DOHH2 (cell line): Measurements from ENCODE around the gene KIF26B.

Source experiments
- H3F3A ChIP-seq: fragments of 200-600 bp; sonication (generic), shearing (Covaris generic); 2 replicates; pipeline ENCODE4 v1.6.0; 2016; ENCODE audit warnings: antibody characterized with exemption, mild to moderate bottlenecking; ENCODE audit not compliant: control insufficient read depth, insufficient read depth
- H3K27ac ChIP-seq: fragments of 200-600 bp; sonication (generic); 2 replicates; pipeline ENCODE4 v1.5.1; 2014; ENCODE audit warnings: low read depth, mild to moderate bottlenecking, low read length, moderate library complexity
- H3K27me3 ChIP-seq: fragments of 200-600 bp; sonication (generic); 2 replicates; pipeline ENCODE4 v1.6.1; 2014; ENCODE audit warnings: mild to moderate bottlenecking, low read length, mixed read lengths; ENCODE audit not compliant: control insufficient read depth
- H3K36me3 ChIP-seq: fragments of 200-600 bp; sonication (generic); 2 replicates; pipeline ENCODE4 v1.6.1; 2014; ENCODE audit warnings: mild to moderate bottlenecking, low read length, moderate library complexity, mixed read lengths; ENCODE audit not compliant: control insufficient read depth
- H3K4me1 ChIP-seq: fragments of 200-600 bp; sonication (generic); 2 replicates; pipeline ENCODE4 v1.6.1; 2014; ENCODE audit warnings: mild to moderate bottlenecking, low read length, mixed read lengths; ENCODE audit not compliant: control insufficient read depth
- H3K4me2 ChIP-seq: fragments of 200-600 bp; sonication (generic); 2 replicates; pipeline ENCODE4 v1.6.0; 2014; ENCODE audit warnings: mild to moderate bottlenecking, low read length, moderate library complexity
- H3K4me3 ChIP-seq: fragments of 200-600 bp; sonication (generic); 2 replicates; pipeline ENCODE4 v1.5.1; 2014; ENCODE audit warnings: mild to moderate bottlenecking, low read length, mixed read lengths
- H3K79me2 ChIP-seq: fragments of 200-600 bp; sonication (generic); 2 replicates; pipeline ENCODE4 v1.6.1; 2014; ENCODE audit warnings: mild to moderate bottlenecking, low read length, mixed read lengths; ENCODE audit not compliant: control insufficient read depth
- H3K9me2 ChIP-seq: fragments of 200-600 bp; sonication (generic); replicated peaks from 2 replicates; pipeline ENCODE4 v1.6.1; 2014; ENCODE audit warnings: mild to moderate bottlenecking, low read length, mixed read lengths; ENCODE audit not compliant: control insufficient read depth
- H3K9me3 ChIP-seq: fragments of 200-600 bp; sonication (generic); 2 replicates; pipeline ENCODE4 v1.6.1; 2014; ENCODE audit warnings: antibody characterized with exemption, low read length, mixed read lengths; ENCODE audit not compliant: control insufficient read depth, insufficient read depth
- H4K20me1 ChIP-seq: fragments of 200-600 bp; sonication (generic); 2 replicates; pipeline ENCODE4 v1.6.0; 2014; ENCODE audit warnings: low read depth, mild to moderate bottlenecking, antibody characterized with exemption, low read length, moderate library complexity; ENCODE audit not compliant: control insufficient read depth, insufficient read depth
- EZH2phosphoT487 ChIP-seq: fragments of 200-600 bp; sonication (generic); IDR thresholded peaks from 2 replicates; pipeline ENCODE4 v1.6.1; 2017; ENCODE audit warnings: borderline replicate concordance, mild to moderate bottlenecking, antibody characterized with exemption, low read length, moderate library complexity, mixed read lengths
- TF ChIP-seq, protein P1 (sequence below): fragments of 200-600 bp; sonication (generic); IDR thresholded peaks from one replicate; pipeline ENCODE4 v1.5.1; 2014; ENCODE audit warnings: antibody characterized with exemption, mild to moderate bottlenecking, low read depth, low read length; ENCODE audit not compliant: poor library complexity, severe bottlenecking

Gene KIF26B

DNA sequence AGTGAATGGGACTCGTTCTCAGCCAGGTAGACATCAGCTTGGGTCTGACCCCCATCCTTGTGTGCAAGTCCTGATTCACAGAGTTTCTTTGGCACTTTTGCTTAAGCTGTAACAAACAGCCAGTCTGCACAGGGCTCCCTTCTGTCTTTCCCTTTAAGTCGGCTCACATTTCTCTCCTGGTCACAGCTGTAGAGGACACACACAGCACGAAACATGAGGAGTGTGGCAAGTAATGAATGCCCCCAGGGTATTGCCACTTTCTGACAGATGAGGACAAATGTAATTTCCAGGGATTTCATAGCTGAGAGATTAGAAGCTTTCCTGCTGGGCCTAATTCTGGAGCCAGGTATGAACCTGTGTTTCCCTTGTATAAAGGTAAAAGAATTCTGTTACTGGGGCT is 423.5 kb downstream of the KIF26B start:
- H3K9me3 ChIP-seq: no peaks in the 10 kb centered on the region
- no peaks in the 10 kb centered on the region for H3K4me1 ChIP-seq
- H3K9me2 ChIP-seq: no peaks in the 10 kb centered on the region
- H3K4me3 ChIP-seq: no peak overlapping the region
- no peak overlapping the region for H3K27ac ChIP-seq
- no peak overlapping the region for H3K4me2 ChIP-seq
- no peaks in the 10 kb centered on the region; the same call in 1 of the 2 replicates for H3K27me3 ChIP-seq
- no peaks in the 10 kb centered on the region for H3K36me3 ChIP-seq
- H3F3A ChIP-seq: no peaks in the 10 kb centered on the region
- no peaks in the 10 kb centered on the region for H4K20me1 ChIP-seq
- TF ChIP-seq, protein P1, sequence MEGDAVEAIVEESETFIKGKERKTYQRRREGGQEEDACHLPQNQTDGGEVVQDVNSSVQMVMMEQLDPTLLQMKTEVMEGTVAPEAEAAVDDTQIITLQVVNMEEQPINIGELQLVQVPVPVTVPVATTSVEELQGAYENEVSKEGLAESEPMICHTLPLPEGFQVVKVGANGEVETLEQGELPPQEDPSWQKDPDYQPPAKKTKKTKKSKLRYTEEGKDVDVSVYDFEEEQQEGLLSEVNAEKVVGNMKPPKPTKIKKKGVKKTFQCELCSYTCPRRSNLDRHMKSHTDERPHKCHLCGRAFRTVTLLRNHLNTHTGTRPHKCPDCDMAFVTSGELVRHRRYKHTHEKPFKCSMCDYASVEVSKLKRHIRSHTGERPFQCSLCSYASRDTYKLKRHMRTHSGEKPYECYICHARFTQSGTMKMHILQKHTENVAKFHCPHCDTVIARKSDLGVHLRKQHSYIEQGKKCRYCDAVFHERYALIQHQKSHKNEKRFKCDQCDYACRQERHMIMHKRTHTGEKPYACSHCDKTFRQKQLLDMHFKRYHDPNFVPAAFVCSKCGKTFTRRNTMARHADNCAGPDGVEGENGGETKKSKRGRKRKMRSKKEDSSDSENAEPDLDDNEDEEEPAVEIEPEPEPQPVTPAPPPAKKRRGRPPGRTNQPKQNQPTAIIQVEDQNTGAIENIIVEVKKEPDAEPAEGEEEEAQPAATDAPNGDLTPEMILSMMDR: no peak
- TF ChIP-seq EZH2phosphoT487: no peak
- no peaks in the 10 kb centered on the region for H3K79me2 ChIP-seq

DNA sequence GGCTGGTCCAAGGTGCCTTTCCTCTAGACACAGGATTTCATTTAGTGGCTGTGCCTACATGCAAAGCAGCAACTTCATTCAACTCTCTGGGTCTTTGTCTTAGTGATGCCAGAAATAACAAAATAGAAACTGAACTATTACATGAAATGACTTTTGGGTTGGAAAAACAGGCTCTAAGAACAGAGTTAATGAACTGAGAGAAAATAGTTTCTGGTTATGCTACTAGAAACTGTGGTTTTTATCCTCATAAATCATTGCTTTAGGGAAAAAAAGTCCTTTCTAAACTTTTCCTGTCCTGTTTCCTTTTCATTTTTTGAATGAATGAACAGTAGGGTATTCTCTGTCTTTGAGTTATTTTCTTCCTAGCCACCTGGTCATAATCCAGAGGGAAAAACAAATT is 424.0 kb downstream of the KIF26B start:
- Histone ChIP-seq H3K27ac (no peak overlapping the region), H3K4me3 (no peak overlapping the region), H3F3A (no peaks in the 10 kb centered on the region), H4K20me1 (no peaks in the 10 kb centered on the region), H3K4me2 (no peak overlapping the region), H3K9me3 (no peaks in the 10 kb centered on the region), H3K36me3 (no peaks in the 10 kb centered on the region), H3K27me3 (no peaks in the 10 kb centered on the region; the same call in 1 of the 2 replicates), H3K9me2 (no peaks in the 10 kb centered on the region), H3K79me2 (no peaks in the 10 kb centered on the region), H3K4me1 (no peaks in the 10 kb centered on the region)
- TF ChIP-seq, protein P1: no peak
- TF ChIP-seq EZH2phosphoT487: no peak

DNA sequence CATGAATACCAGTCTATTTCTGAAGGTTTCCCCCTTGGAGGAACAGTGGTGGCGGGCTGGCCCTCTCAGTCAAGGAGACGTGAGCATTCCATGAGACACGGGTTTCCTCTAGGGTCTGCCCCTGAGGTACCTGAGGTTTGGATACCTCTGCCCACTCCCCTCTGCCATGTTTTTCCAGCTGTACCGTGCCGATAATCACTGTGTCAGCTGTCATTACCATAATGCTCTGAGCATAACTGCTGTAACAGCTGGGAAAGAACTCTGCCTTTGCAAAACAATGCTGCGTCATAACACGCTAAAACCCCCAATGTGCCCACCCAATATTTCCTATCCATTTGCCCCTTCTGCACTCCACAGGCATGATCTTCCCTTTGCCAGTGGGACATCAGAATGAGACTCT is 425.1 kb downstream of the KIF26B start:
- no peaks in the 10 kb centered on the region for H3K9me3 ChIP-seq
- no peak overlapping the region for H3K4me2 ChIP-seq
- H3K27ac ChIP-seq: no peak overlapping the region
- H3K79me2 ChIP-seq: no peaks in the 10 kb centered on the region
- H3K9me2 ChIP-seq: no peaks in the 10 kb centered on the region
- no peaks in the 10 kb centered on the region for H3K4me1 ChIP-seq
- no peaks in the 10 kb centered on the region for H3F3A ChIP-seq
- TF ChIP-seq EZH2phosphoT487: no peak
- TF ChIP-seq, protein P1: no peak
- no peaks in the 10 kb centered on the region for H4K20me1 ChIP-seq
- no peaks in the 10 kb centered on the region; the same call in 1 of the 2 replicates for H3K27me3 ChIP-seq
- H3K36me3 ChIP-seq: no peaks in the 10 kb centered on the region
- H3K4me3 ChIP-seq: no peak overlapping the region

DNA sequence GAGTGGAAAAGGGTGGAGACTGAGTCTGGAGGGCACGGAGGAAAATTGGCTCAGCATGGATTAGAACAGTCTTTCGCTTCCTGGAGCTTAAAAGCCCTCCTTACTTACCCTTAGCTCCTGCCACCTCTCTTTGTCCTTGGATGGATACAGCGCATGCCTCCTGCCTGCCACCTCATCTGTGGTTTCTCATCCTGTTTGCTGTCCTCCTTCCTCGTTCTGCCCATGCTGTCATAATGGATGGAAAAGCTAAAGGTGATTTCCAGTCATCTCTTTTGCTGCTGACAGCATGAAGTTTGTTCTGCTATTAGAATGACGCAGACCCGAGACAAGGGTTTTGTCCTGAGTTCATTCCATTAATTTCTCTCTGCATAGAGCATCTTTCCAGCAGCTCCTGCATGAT is 425.9 kb downstream of the KIF26B start:
- Histone ChIP-seq H3K4me2 (no peak overlapping the region), H4K20me1 (no peaks in the 10 kb centered on the region), H3K4me1 (no peaks in the 10 kb centered on the region), H3K9me2 (no peaks in the 10 kb centered on the region), H3K9me3 (no peaks in the 10 kb centered on the region), H3K4me3 (no peak overlapping the region), H3K27me3 (no peaks in the 10 kb centered on the region; the same call in 1 of the 2 replicates), H3K27ac (no peak overlapping the region), H3K36me3 (no peaks in the 10 kb centered on the region), H3F3A (no peaks in the 10 kb centered on the region), H3K79me2 (no peaks in the 10 kb centered on the region)
- TF ChIP-seq, protein P1: no peak
- TF ChIP-seq EZH2phosphoT487: no peak
